Neural cell (in vitro differentiated cells): ENCODE data around the gene MRPL9. TPM values are rescaled to one million over a fixed set of nuclear protein-coding genes. Genes with fewer than 3 reads are reported as not detected.

Source experiments
- H2AFZ ChIP-seq: fragments of 200-600, 300-800 bp; sonication (generic), shearing (Covaris generic); 2 replicates; pipeline ENCODE4 v1.6.0; 2014; ENCODE audit warnings: low read depth, mild to moderate bottlenecking, antibody characterized with exemption, low read length, moderate library complexity
- H3F3A ChIP-seq: fragments of 200-600 bp; shearing (Covaris generic); 2 replicates; pipeline ENCODE4 v1.6.1; 2016; ENCODE audit warnings: mild to moderate bottlenecking, moderate library complexity, mixed read lengths, antibody characterized with exemption, low read length; ENCODE audit not compliant: insufficient read depth, poor library complexity, severe bottlenecking
- H3K27ac ChIP-seq: fragments of 200-600, 300-800 bp; sonication (generic), shearing (Covaris generic); 2 replicates; pipeline ENCODE4 v1.5.1; 2014; ENCODE audit warnings: mild to moderate bottlenecking, low read length, moderate library complexity
- H3K27me3 ChIP-seq: fragments of 300-800, 200-600 bp; sonication (generic), shearing (Covaris generic); 2 replicates; pipeline ENCODE4 v1.6.0; 2014; ENCODE audit warnings: mild to moderate bottlenecking, low read depth, low read length, moderate library complexity; ENCODE audit not compliant: insufficient read depth
- H3K36me3 ChIP-seq: fragments of 300-800, 200-600 bp; sonication (generic), shearing (Covaris generic); 2 replicates; pipeline ENCODE4 v1.5.1; 2014; ENCODE audit warnings: mild to moderate bottlenecking, antibody characterized with exemption, low read length, moderate library complexity; ENCODE audit not compliant: insufficient read depth
- H3K4me2 ChIP-seq: fragments of 300-800, 200-600 bp; sonication (generic), shearing (Covaris generic); 2 replicates; pipeline ENCODE4 v1.6.0; 2014; ENCODE audit warnings: mild to moderate bottlenecking, low read length
- H3K4me3 ChIP-seq: fragments of 300-800, 200-600 bp; sonication (generic), shearing (Covaris generic); 2 replicates; pipeline ENCODE4 v1.5.1; 2014; ENCODE audit warnings: mild to moderate bottlenecking, low read length, moderate library complexity
- H3K79me2 ChIP-seq: fragments of 200-600 bp; shearing (Covaris generic); replicated peaks from 2 replicates; pipeline ENCODE4 v1.6.0; 2014; ENCODE audit warnings: mild to moderate bottlenecking, low read length, moderate library complexity; ENCODE audit not compliant: insufficient read depth
- H3K9ac ChIP-seq: fragments of 300-800, 200-600 bp; sonication (generic), shearing (Covaris generic); 2 replicates; pipeline ENCODE4 v1.6.1; 2016; ENCODE audit warnings: mild to moderate bottlenecking, low read length, mixed read lengths
- H3K9me2 ChIP-seq: fragments of 200-600 bp; shearing (Covaris generic); 2 replicates; pipeline ENCODE4 v1.6.1; 2016; ENCODE audit warnings: mild to moderate bottlenecking, low read length, mixed read lengths; ENCODE audit not compliant: insufficient read depth
- H3K9me3 ChIP-seq: fragments of 200-600, 300-800 bp; sonication (generic), shearing (Covaris generic); 2 replicates; pipeline ENCODE4 v1.6.1; 2016; ENCODE audit warnings: mild to moderate bottlenecking, mixed run types, low read length, moderate library complexity, mixed read lengths
- H4K20me1 ChIP-seq: fragments of 200-600 bp; shearing (Covaris generic); 2 replicates; pipeline ENCODE4 v1.6.1; 2016; ENCODE audit warnings: mild to moderate bottlenecking, mixed run types; ENCODE audit not compliant: insufficient read depth
- CTCF ChIP-seq: fragments of 450-650 bp; IDR thresholded peaks from 2 replicates; pipeline ENCODE4 v1.5.1; 2014; ENCODE audit warnings: antibody characterized with exemption, mild to moderate bottlenecking, moderate library complexity; ENCODE audit not compliant: poor library complexity, severe bottlenecking
- EP300 ChIP-seq: fragments of 450-650 bp; conservative IDR thresholded peaks from 2 replicates; pipeline ENCODE4 v1.6.1; 2014; ENCODE audit warnings: antibody characterized with exemption, mild to moderate bottlenecking, moderate library complexity; ENCODE audit not compliant: poor library complexity, severe bottlenecking
- EZH2 ChIP-seq: fragments of 200-600, 300-800 bp; shearing (Covaris generic), sonication (generic); IDR thresholded peaks from 2 replicates; pipeline ENCODE4 v1.6.1; 2014; ENCODE audit warnings: antibody characterized with exemption, low read length, borderline replicate concordance, mild to moderate bottlenecking; ENCODE audit not compliant: insufficient read depth, poor library complexity, severe bottlenecking
- MXI1 ChIP-seq: fragments of 450-650 bp; conservative IDR thresholded peaks from 2 replicates; pipeline ENCODE4 v1.6.1; 2014; ENCODE audit warnings: antibody characterized with exemption, mild to moderate bottlenecking; ENCODE audit not compliant: poor library complexity, severe bottlenecking
- POLR2AphosphoS5 ChIP-seq: IDR thresholded peaks from 2 replicates; pipeline ENCODE4 v1.6.1; 2012
- RAD21 ChIP-seq: fragments of 450-650 bp; conservative IDR thresholded peaks from 2 replicates; pipeline ENCODE4 v1.6.1; 2014; ENCODE audit warnings: antibody characterized with exemption, mild to moderate bottlenecking, moderate library complexity
- REST ChIP-seq: IDR thresholded peaks from 2 replicates; pipeline ENCODE4 v1.6.1; 2012; ENCODE audit warnings: borderline replicate concordance
- SMC3 ChIP-seq: fragments of 450-650 bp; conservative IDR thresholded peaks from 2 replicates; pipeline ENCODE4 v1.6.1; 2014; ENCODE audit warnings: antibody characterized with exemption, mild to moderate bottlenecking, moderate library complexity; ENCODE audit not compliant: poor library complexity
- TAF1 ChIP-seq: IDR thresholded peaks from 2 replicates; pipeline ENCODE4 v1.6.1; 2012; ENCODE audit warnings: low read depth
- polyA plus RNA-seq: library from polyadenylated mRNA; depleted of rRNA; stranded (reverse); fragments of >200 nt; gene quantifications from 2 replicates; pipeline ENCODE4 v1.2.3, GENCODE V29; 2014

MRPL9 gene
- polyA plus RNA-seq, 1 donor from 2014 or later: 134 TPM

- Histone ChIP-seq H3K27me3 (no peaks in the 10 kb centered on the region), H3K9me3 (no peaks in the 10 kb centered on the region), H2AFZ (no peak overlapping the region), H4K20me1 (no peaks in the 10 kb centered on the region), H3K9ac (no peak overlapping the region), H3K4me2 (no peak overlapping the region), H3K9me2 (no peaks in the 10 kb centered on the region), H3K27ac (no peak overlapping the region), H3F3A (no peaks in the 10 kb centered on the region), H3K79me2 (no peaks in the 10 kb centered on the region), H3K36me3 (peaks cover 7% of the 10 kb centered on the region), H3K4me3 (no peak overlapping the region)
- no peak for TF ChIP-seq MXI1
- no peak for TF ChIP-seq REST
- no peak for TF ChIP-seq EP300
- no peak for TF ChIP-seq TAF1
- TF ChIP-seq POLR2AphosphoS5: no peak
- TF ChIP-seq SMC3: no peak
- TF ChIP-seq CTCF: no peak
- no peak for TF ChIP-seq RAD21
- TF ChIP-seq EZH2: no peak
Measured at GRCh38 chr1:151777317-151777716, 14.0 kb upstream of the MRPL9 start.

- no peak overlapping the region for H3K9ac ChIP-seq
Measured at GRCh38 chr1:151776665-151777062, 13.4 kb upstream of the MRPL9 start.

More at GRCh38 chr1:151776665-151777062, 13.4 kb upstream of the MRPL9 start:
- H3K79me2 ChIP-seq: no peaks in the 10 kb centered on the region
- H2AFZ ChIP-seq: no peak overlapping the region
- no peaks in the 10 kb centered on the region for H3K9me3 ChIP-seq
- no peaks in the 10 kb centered on the region for H4K20me1 ChIP-seq
- H3F3A ChIP-seq: no peaks in the 10 kb centered on the region
- no peak overlapping the region for H3K4me3 ChIP-seq
- H3K27ac ChIP-seq: no peak overlapping the region
- H3K4me2 ChIP-seq: no peak overlapping the region
- peaks cover 7% of the 10 kb centered on the region for H3K36me3 ChIP-seq
- no peak for TF ChIP-seq REST
- no peak for TF ChIP-seq RAD21
- TF ChIP-seq CTCF: no peak
- no peak for TF ChIP-seq EZH2
- TF ChIP-seq TAF1: no peak
- TF ChIP-seq MXI1: no peak
- no peak for TF ChIP-seq EP300
- no peak for TF ChIP-seq SMC3
- TF ChIP-seq POLR2AphosphoS5: no peak
- no peaks in the 10 kb centered on the region for H3K9me2 ChIP-seq
- no peaks in the 10 kb centered on the region for H3K27me3 ChIP-seq
